Measurements from ENCODE around the gene IFIT3. TPM values are rescaled to one million over a fixed set of nuclear protein-coding genes. Genes with fewer than 3 reads are reported as not detected.

The IFIT3 gene
- total and polyA plus RNA-seq, 2 of the 8 experiments (the other 6 are each of a cell fraction or from before 2014, with no cell fraction given): 0.12 to 0.84 TPM

GRCh38 chr10:89307269-89307577 lies 20.6 kb upstream of the IFIT3 start:
- Histone ChIP-seq H2AFZ (ENCODE audit: low read length) (no peak overlapping the region), H4K8ac (ENCODE audit: extremely low read depth, insufficient read depth, low read length) (no peak overlapping the region), H3K79me2 (ENCODE audit: control insufficient read depth in 1 of 2, insufficient read depth in 2 of 2, low read length in 2 of 2) (no peaks in the 10 kb centered on the region), H2BK12ac (ENCODE audit: low read depth, low read length) (no peak overlapping the region), H2AK5ac (ENCODE audit: low read depth, low read length) (no peak overlapping the region), H3K23ac (ENCODE audit: insufficient read length) (no peak overlapping the region), H3K9me3 (ENCODE audit: insufficient read depth in 2 of 2, low read depth in 1 of 2, low read length in 1 of 2) (no peaks in the 10 kb centered on the region), H3K4ac (replicated peaks; ENCODE audit: insufficient read length, low read depth, low read length) (no peak overlapping the region), H3K56ac (replicated peaks; ENCODE audit: insufficient read length, low read depth, low read length) (no peak overlapping the region), H3K18ac (ENCODE audit: extremely low read depth, low read length) (no peak overlapping the region), H2BK15ac (ENCODE audit: low read length) (no peak overlapping the region), H3K4me2 (ENCODE audit: insufficient read depth in 1 of 2, low read depth in 2 of 2, low read length in 2 of 2) (no peak overlapping the region), H2BK20ac (ENCODE audit: low read length) (no peak overlapping the region), H3K4me3 (ENCODE audit: extremely low read depth in 1 of 4, insufficient read depth in 2 of 4, low read depth in 3 of 4, low read length in 4 of 4) (no peak overlapping the region), H3K79me1 (ENCODE audit: low read depth, low read length) (no peaks in the 10 kb centered on the region), H3K27me3 (replicated peaks in 1 of 4; ENCODE audit: control insufficient read depth in 3 of 4, extremely low read depth in 1 of 4, insufficient read depth in 3 of 4, low read length in 3 of 4) (no peaks in the 10 kb centered on the region), H3K36me3 (ENCODE audit: control insufficient read depth in 2 of 4, insufficient read depth in 4 of 4, low read length in 3 of 4) (no peaks in the 10 kb centered on the region), H2BK120ac (replicated peaks; ENCODE audit: low read depth, low read length) (no peak overlapping the region), H3K4me1 (replicated peaks in 1 of 4; ENCODE audit: control insufficient read depth in 3 of 4, insufficient read depth in 4 of 4, low read length in 3 of 4) (no peaks in the 10 kb centered on the region), H3K23me2 (ENCODE audit: low read depth, low read length) (no peaks in the 10 kb centered on the region), H3K9ac (replicated peaks in 1 of 4; ENCODE audit: extremely low read depth in 1 of 4, low read depth in 3 of 4, low read length in 3 of 4) (no peak overlapping the region), H4K20me1 (replicated peaks in 1 of 2; ENCODE audit: control insufficient read depth in 1 of 2, insufficient read depth in 2 of 2, low read length in 2 of 2) (no peaks in the 10 kb centered on the region), H3K14ac (ENCODE audit: insufficient read length) (no peak overlapping the region), H2BK5ac (ENCODE audit: low read depth, low read length) (no peak overlapping the region), H4K5ac (ENCODE audit: insufficient read length, low read depth, low read length) (no peak overlapping the region), H4K91ac (replicated peaks; ENCODE audit: insufficient read length, low read length) (no peak overlapping the region), H3K27ac (ENCODE audit: low read depth, low read length) (no peak overlapping the region)
- no peak for TF ChIP-seq TBP (IDR thresholded peaks at IDR 0.05; ENCODE audit: low read depth, low read length)
- no peak for TF ChIP-seq PHF8 (conservative IDR thresholded peaks at IDR 0.05; ENCODE audit: low read depth, low read length)
- TF ChIP-seq HDAC6 (IDR thresholded peaks at IDR 0.05; ENCODE audit: low read depth, low read length): no peak
- TF ChIP-seq FOSL1 (IDR thresholded peaks at IDR 0.05; ENCODE audit: insufficient read depth, low read depth, low read length): no peak
- TF ChIP-seq BCL11A (IDR thresholded peaks at IDR 0.05; ENCODE audit: low read depth in 2 of 2, low read length in 2 of 2): no peak
- no peak for TF ChIP-seq ASH2L (IDR thresholded peaks at IDR 0.05; ENCODE audit: low read length)
- TF ChIP-seq CTBP2 (IDR thresholded peaks at IDR 0.05; ENCODE audit: borderline replicate concordance, insufficient read depth, insufficient read length, low read length): no peak
- no peak for TF ChIP-seq RBBP5 (IDR thresholded peaks at IDR 0.05; ENCODE audit: borderline replicate concordance, low read depth, low read length)
- no peak for TF ChIP-seq BACH1 (IDR thresholded peaks at IDR 0.05; ENCODE audit: low read length)
- ChIA-PET POLR2A (ENCODE audit: partially characterized antibody) (no interaction called here), CTCF (ENCODE audit: partially characterized antibody) (interaction anchor here (0.9 to 9.9 kb wide), 2 partner anchors 55 to 63 kb away, joined by 4 to 60 read pairs; no protein-coding TSS in a partner anchor)
- no peak for DNase-seq (ENCODE audit: low read depth in 1 of 2, low spot score in 2 of 2)
- FAIRE-seq: no peak
